ENCODE measurements around the gene EPS8L3.
"Not testable (repeated sequence)": the region's sequence is repeated elsewhere in the genome, so short reads cannot be mapped to it uniquely, and the experiment has no call there.

EPS8L3 gene

GRCh38 chr1:109712321-109712864 lies 51.3 kb downstream of the EPS8L3 start:
- Histone ChIP-seq H3K27me3 (ENCODE audit: low read depth, low read length) (no peaks in the 10 kb centered on the region), H3K9me3 (ENCODE audit: insufficient read depth, low read length) (no peaks in the 10 kb centered on the region), H3K4me2 (ENCODE audit: low read length) (no peak overlapping the region), H3K4me3 (ENCODE audit: low read length) (no peak overlapping the region), H3K36me3 (replicated peaks; ENCODE audit: low read depth, low read length) (no peaks in the 10 kb centered on the region), H4K20me1 (ENCODE audit: insufficient read depth, low read length) (no peaks in the 10 kb centered on the region), H3K4me1 (ENCODE audit: low read length) (no peaks in the 10 kb centered on the region), H3K9ac (ENCODE audit: low read length) (no peak overlapping the region), H3K79me2 (ENCODE audit: low read length) (no peaks in the 10 kb centered on the region), H3K27ac (ENCODE audit: low read length) (no peak overlapping the region), H2AFZ (ENCODE audit: low read depth, low read length) (no peak overlapping the region)
- no peak for TF ChIP-seq EZH2phosphoT487 (IDR thresholded peaks at IDR 0.05; ENCODE audit: low read depth)
- no peak for TF ChIP-seq CTCF (IDR thresholded peaks at IDR 0.05; ENCODE audit: low read depth, low read length)

- H2AFZ ChIP-seq (ENCODE audit: low read depth, low read length); H3K4me2 ChIP-seq (ENCODE audit: low read length); H3K9me3 ChIP-seq (ENCODE audit: insufficient read depth, low read length); H3K36me3 ChIP-seq (replicated peaks; ENCODE audit: low read depth, low read length); H4K20me1 ChIP-seq (ENCODE audit: insufficient read depth, low read length); H3K27ac ChIP-seq (ENCODE audit: low read length); H3K27me3 ChIP-seq (ENCODE audit: low read depth, low read length); H3K4me3 ChIP-seq (ENCODE audit: low read length); H3K79me2 ChIP-seq (ENCODE audit: low read length); H3K4me1 ChIP-seq (ENCODE audit: low read length); H3K9ac ChIP-seq (ENCODE audit: low read length): not testable (repeated sequence)
Observed at GRCh38 chr1:109711593-109712320, 52.0 kb downstream of the EPS8L3 start, which contains the start of gene GSTM5. GSTM5 (plus strand) TSS chr1:109712251; CDS start chr1:109712313, 62 bp downstream.

GRCh38 chr1:109709822-109710221 lies 53.9 kb downstream of the EPS8L3 start:
- not testable (repeated sequence) for H3K9me3 ChIP-seq (ENCODE audit: insufficient read depth, low read length); H3K27me3 ChIP-seq (ENCODE audit: low read depth, low read length); H3K9ac ChIP-seq (ENCODE audit: low read length); H3K4me2 ChIP-seq (ENCODE audit: low read length); H3K79me2 ChIP-seq (ENCODE audit: low read length); H3K4me3 ChIP-seq (ENCODE audit: low read length); H3K36me3 ChIP-seq (replicated peaks; ENCODE audit: low read depth, low read length); H2AFZ ChIP-seq (ENCODE audit: low read depth, low read length); H3K4me1 ChIP-seq (ENCODE audit: low read length); H3K27ac ChIP-seq (ENCODE audit: low read length); H4K20me1 ChIP-seq (ENCODE audit: insufficient read depth, low read length)

- H3K4me1 ChIP-seq (ENCODE audit: low read length); H3K36me3 ChIP-seq (replicated peaks; ENCODE audit: low read depth, low read length); H3K27ac ChIP-seq (ENCODE audit: low read length); H3K79me2 ChIP-seq (ENCODE audit: low read length); H3K4me2 ChIP-seq (ENCODE audit: low read length); H3K27me3 ChIP-seq (ENCODE audit: low read depth, low read length); H3K9ac ChIP-seq (ENCODE audit: low read length); H2AFZ ChIP-seq (ENCODE audit: low read depth, low read length); H3K4me3 ChIP-seq (ENCODE audit: low read length); H3K9me3 ChIP-seq (ENCODE audit: insufficient read depth, low read length); H4K20me1 ChIP-seq (ENCODE audit: insufficient read depth, low read length): not testable (repeated sequence)
Observed at GRCh38 chr1:109708949-109709348, 54.8 kb downstream of the EPS8L3 start.

GRCh38 chr1:109705411-109705810 lies 58.3 kb downstream of the EPS8L3 start:
- no peaks in the 10 kb centered on the region for H3K79me2 ChIP-seq (ENCODE audit: low read length)
- no peak overlapping the region for H3K4me3 ChIP-seq (ENCODE audit: low read length)
- no peaks in the 10 kb centered on the region for H4K20me1 ChIP-seq (ENCODE audit: insufficient read depth, low read length)
- TF ChIP-seq EZH2phosphoT487 (IDR thresholded peaks at IDR 0.05; ENCODE audit: low read depth), result no peak
- no peak for TF ChIP-seq CTCF (IDR thresholded peaks at IDR 0.05; ENCODE audit: low read depth, low read length)
- H3K9ac ChIP-seq (ENCODE audit: low read length), result no peak overlapping the region
- no peak overlapping the region for H3K27ac ChIP-seq (ENCODE audit: low read length)
- H3K4me2 ChIP-seq (ENCODE audit: low read length), result no peak overlapping the region
- H3K27me3 ChIP-seq (ENCODE audit: low read depth, low read length), result no peaks in the 10 kb centered on the region
- H3K9me3 ChIP-seq (ENCODE audit: insufficient read depth, low read length), result no peaks in the 10 kb centered on the region
- no peaks in the 10 kb centered on the region for H3K36me3 ChIP-seq (replicated peaks; ENCODE audit: low read depth, low read length)
- H3K4me1 ChIP-seq (ENCODE audit: low read length), result no peaks in the 10 kb centered on the region
- no peak overlapping the region for H2AFZ ChIP-seq (ENCODE audit: low read depth, low read length)
